Esophagus muscularis mucosa (tissue), 4 donors: ENCODE measurements around the gene NRBF2. TPM values are rescaled to one million over a fixed set of nuclear protein-coding genes. Genes with fewer than 3 reads are reported as not detected.

Experiments used
- DNase-seq: peaks from one replicate; pipeline ENCODE4 v3.0.0-alpha.2; 2017; ENCODE audit errors: extremely low spot score
- H3K27ac ChIP-seq, 4 donors: fragments of 200-600 bp; sonication (generic); replicated peaks in 1 of 4; 1 replicate in 3 of 4; 2 replicates in 1 of 4; pipeline ENCODE4 v1.5.1; 2016 to 2019; ENCODE audit warnings: mild to moderate bottlenecking in 1 of 4
- H3K27me3 ChIP-seq, 4 donors: fragments of 200-600 bp; sonication (generic); one replicate each; pipeline versions ENCODE4 v1.5.1 to v1.6.0; 2016 to 2019
- H3K36me3 ChIP-seq, 4 donors: fragments of 200-600 bp; sonication (generic); one replicate each; pipeline ENCODE4 v1.5.1; 2016 to 2019
- H3K4me1 ChIP-seq, 4 donors: fragments of 200-600 bp; sonication (generic); one replicate each; pipeline ENCODE4 v1.5.1; 2016 to 2019
- H3K4me3 ChIP-seq, 4 donors: fragments of 200-600 bp; sonication (generic); 1 replicate in 2 of 4; 2 replicates in 2 of 4; pipeline ENCODE4 v1.5.1; 2016 to 2019; ENCODE audit warnings: mild to moderate bottlenecking in 4 of 4, moderate library complexity in 1 of 4
- H3K9me3 ChIP-seq, 4 donors: fragments of 200-600 bp; sonication (generic); 1 replicate in 3 of 4; 2 replicates in 1 of 4; pipeline ENCODE4 v1.5.1; 2016 to 2019
- EP300 ChIP-seq: sonication (generic); formaldehyde crosslinking; IDR thresholded peaks from one replicate; pipeline ENCODE4 v1.6.1; 2017; ENCODE audit warnings: antibody characterized with exemption
- POLR2A ChIP-seq: fragments of 450-650 bp; IDR thresholded peaks from one replicate; pipeline ENCODE4 v1.6.1; 2017; ENCODE audit warnings: antibody characterized with exemption, moderate library complexity, mild to moderate bottlenecking, low read depth
- POLR2AphosphoS5 ChIP-seq, 2 donors: sonication (generic); formaldehyde crosslinking; IDR thresholded peaks; one replicate each; pipeline ENCODE4 v1.6.1; 2017; ENCODE audit warnings: antibody characterized with exemption in 2 of 2
- WGBS: methylation state at CpG from one replicate; pipeline ENCODE4 v1.1.5; 2018; 5-methylcytosine and 5-hydroxymethylcytosine counted together
- intact Hi-C: fragments of 100-400 bp; cut with DNase I; formaldehyde crosslinking; loops from one replicate; pipeline ENCODE4 v1.15.1; 2023
- small RNA-seq, 3 donors: library from RNA; depleted of rRNA; stranded (forward); fragments of <200 nt; gene quantifications; one replicate each; pipeline ENCODE3, GENCODE V24; 2016
- total RNA-seq, 4 donors: library from RNA; depleted of rRNA; stranded (reverse); fragments of >200 nt; gene quantifications; one replicate each; pipeline versions ENCODE4 v1.1.0 to v1.2.1, GENCODE V29; 2016
- TF ChIP-seq, protein P1 (sequence below), 3 experiments: fragments of 200-600 bp in 2 of 3; fragments of 450-650 bp in 1 of 3; sonication (generic) in 2 of 3; IDR thresholded peaks; one replicate each; pipeline ENCODE4 v1.5.1; 2017 to 2019; ENCODE audit warnings: antibody characterized with exemption in 3 of 3, mild to moderate bottlenecking in 2 of 3, moderate library complexity in 1 of 3

The NRBF2 gene
- total RNA-seq, 4 donors from 2014 or later: 9.6 to 16.7 (median 11.7) TPM

DNA sequence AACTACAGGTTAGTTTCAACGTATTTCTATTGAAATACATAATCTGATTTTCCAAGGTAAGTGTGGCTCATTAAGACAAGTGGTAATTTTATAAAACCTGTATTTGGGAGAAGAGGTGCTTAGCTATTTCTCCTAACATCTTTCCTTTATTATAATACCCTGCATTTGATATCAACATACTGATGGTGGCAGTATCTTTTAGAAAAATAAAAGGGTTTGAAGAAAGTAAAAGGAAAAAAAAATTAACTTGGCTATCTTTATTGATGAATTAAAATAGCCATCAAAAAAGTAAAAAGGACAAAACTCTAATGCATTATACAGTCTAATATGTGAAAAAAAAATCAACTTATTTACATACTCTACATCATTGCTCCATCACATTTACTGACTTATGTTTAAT, 68.0 kb downstream of the NRBF2 start:
- peaks cover 7 to 29% (median 18%) of the 10 kb centered on the region in 4 donors for H3K36me3 ChIP-seq
- H3K9me3 ChIP-seq: no peaks in the 10 kb centered on the region
- no peak for DNase-seq
- 0% methylated on average over 1 of the region's 1 CpG for WGBS
- H3K27me3 ChIP-seq: no peaks in the 10 kb centered on the region
- H3K4me1 ChIP-seq: peaks cover 6 to 48% (median 36%) of the 10 kb centered on the region in 4 donors
- TF ChIP-seq POLR2AphosphoS5 (IDR thresholded peaks at IDR 0.05): no peak
- no peak for TF ChIP-seq EP300
- TF ChIP-seq, protein P1, sequence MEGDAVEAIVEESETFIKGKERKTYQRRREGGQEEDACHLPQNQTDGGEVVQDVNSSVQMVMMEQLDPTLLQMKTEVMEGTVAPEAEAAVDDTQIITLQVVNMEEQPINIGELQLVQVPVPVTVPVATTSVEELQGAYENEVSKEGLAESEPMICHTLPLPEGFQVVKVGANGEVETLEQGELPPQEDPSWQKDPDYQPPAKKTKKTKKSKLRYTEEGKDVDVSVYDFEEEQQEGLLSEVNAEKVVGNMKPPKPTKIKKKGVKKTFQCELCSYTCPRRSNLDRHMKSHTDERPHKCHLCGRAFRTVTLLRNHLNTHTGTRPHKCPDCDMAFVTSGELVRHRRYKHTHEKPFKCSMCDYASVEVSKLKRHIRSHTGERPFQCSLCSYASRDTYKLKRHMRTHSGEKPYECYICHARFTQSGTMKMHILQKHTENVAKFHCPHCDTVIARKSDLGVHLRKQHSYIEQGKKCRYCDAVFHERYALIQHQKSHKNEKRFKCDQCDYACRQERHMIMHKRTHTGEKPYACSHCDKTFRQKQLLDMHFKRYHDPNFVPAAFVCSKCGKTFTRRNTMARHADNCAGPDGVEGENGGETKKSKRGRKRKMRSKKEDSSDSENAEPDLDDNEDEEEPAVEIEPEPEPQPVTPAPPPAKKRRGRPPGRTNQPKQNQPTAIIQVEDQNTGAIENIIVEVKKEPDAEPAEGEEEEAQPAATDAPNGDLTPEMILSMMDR (IDR thresholded peaks at IDR 0.05): no peak
- no peak for TF ChIP-seq POLR2A
- H3K27ac ChIP-seq: no peak overlapping the region
- intact Hi-C loops: no loop called here
- H3K4me3 ChIP-seq: no peak overlapping the region

Small RNA genes within 50 kb of the gene (small RNA-seq; reads per million reads assigned to genes)
- gene RNU6-543P: 0 reads per million in 3 donors
